Measurements from ENCODE around the gene CDC73.

The CDC73 gene

DNA sequence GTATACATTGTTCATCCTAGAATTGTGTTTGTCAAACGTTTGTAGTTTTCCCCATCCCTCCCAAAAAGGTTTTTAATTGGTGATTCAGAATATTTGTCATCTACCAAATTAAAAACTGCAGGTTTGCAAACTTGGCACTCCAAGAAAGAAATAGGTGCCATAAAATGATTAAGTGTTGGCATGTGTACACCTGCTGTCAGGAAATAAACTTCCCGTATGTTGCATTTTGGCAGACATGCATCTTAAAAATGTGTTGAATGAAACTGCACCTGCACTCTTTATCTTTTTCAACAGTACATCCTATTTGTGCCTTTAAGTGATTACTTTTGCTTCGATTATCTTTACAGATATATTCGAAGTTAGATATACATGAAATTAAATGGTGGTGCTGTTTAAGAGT lies 57.3 kb downstream of the CDC73 start:
- no peak for TF ChIP-seq SIN3A (IDR thresholded peaks at IDR 0.05; ENCODE audit: borderline replicate concordance, insufficient read depth, low read length)
- TF ChIP-seq FOXP2 (optimal IDR thresholded peaks at IDR 0.05; ENCODE audit: borderline replicate concordance, extremely low read depth, extremely low read length, insufficient read depth), result no peak
- no peak for TF ChIP-seq POLR2AphosphoS5 (IDR thresholded peaks at IDR 0.05; ENCODE audit: low read depth, low read length)
- no peak for TF ChIP-seq TAF1 (IDR thresholded peaks at IDR 0.05; ENCODE audit: borderline replicate concordance, insufficient read depth, low read length)
- TF ChIP-seq, protein P1, sequence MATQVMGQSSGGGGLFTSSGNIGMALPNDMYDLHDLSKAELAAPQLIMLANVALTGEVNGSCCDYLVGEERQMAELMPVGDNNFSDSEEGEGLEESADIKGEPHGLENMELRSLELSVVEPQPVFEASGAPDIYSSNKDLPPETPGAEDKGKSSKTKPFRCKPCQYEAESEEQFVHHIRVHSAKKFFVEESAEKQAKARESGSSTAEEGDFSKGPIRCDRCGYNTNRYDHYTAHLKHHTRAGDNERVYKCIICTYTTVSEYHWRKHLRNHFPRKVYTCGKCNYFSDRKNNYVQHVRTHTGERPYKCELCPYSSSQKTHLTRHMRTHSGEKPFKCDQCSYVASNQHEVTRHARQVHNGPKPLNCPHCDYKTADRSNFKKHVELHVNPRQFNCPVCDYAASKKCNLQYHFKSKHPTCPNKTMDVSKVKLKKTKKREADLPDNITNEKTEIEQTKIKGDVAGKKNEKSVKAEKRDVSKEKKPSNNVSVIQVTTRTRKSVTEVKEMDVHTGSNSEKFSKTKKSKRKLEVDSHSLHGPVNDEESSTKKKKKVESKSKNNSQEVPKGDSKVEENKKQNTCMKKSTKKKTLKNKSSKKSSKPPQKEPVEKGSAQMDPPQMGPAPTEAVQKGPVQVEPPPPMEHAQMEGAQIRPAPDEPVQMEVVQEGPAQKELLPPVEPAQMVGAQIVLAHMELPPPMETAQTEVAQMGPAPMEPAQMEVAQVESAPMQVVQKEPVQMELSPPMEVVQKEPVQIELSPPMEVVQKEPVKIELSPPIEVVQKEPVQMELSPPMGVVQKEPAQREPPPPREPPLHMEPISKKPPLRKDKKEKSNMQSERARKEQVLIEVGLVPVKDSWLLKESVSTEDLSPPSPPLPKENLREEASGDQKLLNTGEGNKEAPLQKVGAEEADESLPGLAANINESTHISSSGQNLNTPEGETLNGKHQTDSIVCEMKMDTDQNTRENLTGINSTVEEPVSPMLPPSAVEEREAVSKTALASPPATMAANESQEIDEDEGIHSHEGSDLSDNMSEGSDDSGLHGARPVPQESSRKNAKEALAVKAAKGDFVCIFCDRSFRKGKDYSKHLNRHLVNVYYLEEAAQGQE (IDR thresholded peaks at IDR 0.05; ENCODE audit: insufficient read depth in 1 of 2, low read depth in 2 of 2, low read length in 2 of 2), result no peak

DNA sequence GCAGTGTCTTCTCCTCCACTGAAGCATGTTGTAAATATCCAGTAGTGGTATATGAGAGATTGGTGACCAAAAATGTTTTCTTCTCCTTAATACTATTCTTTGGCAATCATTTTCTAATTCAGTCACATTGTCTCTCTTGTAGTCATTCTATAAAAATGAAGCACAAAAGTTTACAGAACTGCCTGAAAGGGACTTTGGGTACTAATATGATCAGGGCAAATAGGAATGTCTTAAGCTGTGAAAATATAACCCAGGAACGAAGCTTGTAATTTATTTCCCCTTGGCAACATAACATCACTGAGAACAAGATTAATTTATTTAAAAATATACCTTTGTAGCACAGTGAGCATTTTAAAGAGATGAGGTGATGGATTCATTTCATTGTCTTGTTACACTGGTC lies 59.7 kb downstream of the CDC73 start:
- TF ChIP-seq POLR2AphosphoS5 (IDR thresholded peaks at IDR 0.05; ENCODE audit: low read depth, low read length), result no peak
- TF ChIP-seq, protein P1 (IDR thresholded peaks at IDR 0.05; ENCODE audit: insufficient read depth in 1 of 2, low read depth in 2 of 2, low read length in 2 of 2), result no peak
- TF ChIP-seq SIN3A (IDR thresholded peaks at IDR 0.05; ENCODE audit: borderline replicate concordance, insufficient read depth, low read length), result no peak
- TF ChIP-seq FOXP2 (optimal IDR thresholded peaks at IDR 0.05; ENCODE audit: borderline replicate concordance, extremely low read depth, extremely low read length, insufficient read depth), result no peak
- TF ChIP-seq TAF1 (IDR thresholded peaks at IDR 0.05; ENCODE audit: borderline replicate concordance, insufficient read depth, low read length), result no peak

DNA sequence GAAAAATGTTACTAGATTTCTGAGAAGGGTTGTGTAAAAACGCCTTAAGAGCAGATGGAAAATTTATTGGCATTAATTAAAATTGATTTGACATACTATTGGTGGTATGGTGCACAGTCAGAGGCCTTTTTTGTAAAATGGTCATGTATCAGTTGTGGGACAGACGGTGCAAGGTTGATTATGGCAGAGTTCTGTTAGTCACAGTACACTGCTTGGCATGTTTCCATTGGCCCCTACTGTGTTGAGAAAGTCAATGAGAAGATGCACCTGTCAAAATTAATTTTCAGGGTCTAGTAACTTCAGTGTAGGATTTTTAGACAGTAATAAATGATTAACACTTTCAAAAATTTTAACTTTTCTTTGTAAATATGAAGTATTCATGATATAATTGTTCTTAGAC lies 60.2 kb downstream of the CDC73 start:
- TF ChIP-seq, protein P1 (IDR thresholded peaks at IDR 0.05; ENCODE audit: insufficient read depth in 1 of 2, low read depth in 2 of 2, low read length in 2 of 2), result no peak
- TF ChIP-seq FOXP2 (optimal IDR thresholded peaks at IDR 0.05; ENCODE audit: borderline replicate concordance, extremely low read depth, extremely low read length, insufficient read depth) (no peak), POLR2AphosphoS5 (IDR thresholded peaks at IDR 0.05; ENCODE audit: low read depth, low read length) (no peak), SIN3A (IDR thresholded peaks at IDR 0.05; ENCODE audit: borderline replicate concordance, insufficient read depth, low read length) (no peak), TAF1 (IDR thresholded peaks at IDR 0.05; ENCODE audit: borderline replicate concordance, insufficient read depth, low read length) (no peak)

DNA sequence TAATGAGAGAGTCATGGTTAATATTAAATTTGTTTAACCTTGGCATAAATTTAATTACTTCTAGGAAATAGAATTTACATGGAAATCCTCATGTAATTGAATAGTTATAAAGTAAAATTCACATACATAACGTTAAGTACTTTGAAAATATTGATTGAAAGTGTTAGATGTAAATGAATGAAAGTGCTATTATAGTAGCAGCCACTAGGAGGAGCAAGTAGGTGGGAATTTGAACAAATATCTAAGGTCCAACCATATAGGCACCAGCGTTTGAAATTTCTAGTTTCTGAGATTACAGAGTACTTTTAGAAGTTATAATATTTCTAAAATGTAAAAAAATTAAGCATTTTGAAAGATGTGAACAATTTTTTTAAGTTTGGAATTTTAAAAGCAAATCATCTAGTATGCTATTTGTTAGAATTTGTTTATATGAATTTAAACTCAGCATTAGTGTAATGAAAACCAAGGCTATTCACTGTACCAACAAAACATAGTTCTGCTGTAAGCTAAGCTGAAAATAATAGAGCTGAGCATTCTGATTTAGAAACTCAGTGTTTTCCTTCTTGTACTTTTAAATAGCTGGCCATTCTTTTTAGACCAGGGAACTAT lies 61.3 kb downstream of the CDC73 start:
- TF ChIP-seq SIN3A (IDR thresholded peaks at IDR 0.05; ENCODE audit: borderline replicate concordance, insufficient read depth, low read length), result no peak

DNA sequence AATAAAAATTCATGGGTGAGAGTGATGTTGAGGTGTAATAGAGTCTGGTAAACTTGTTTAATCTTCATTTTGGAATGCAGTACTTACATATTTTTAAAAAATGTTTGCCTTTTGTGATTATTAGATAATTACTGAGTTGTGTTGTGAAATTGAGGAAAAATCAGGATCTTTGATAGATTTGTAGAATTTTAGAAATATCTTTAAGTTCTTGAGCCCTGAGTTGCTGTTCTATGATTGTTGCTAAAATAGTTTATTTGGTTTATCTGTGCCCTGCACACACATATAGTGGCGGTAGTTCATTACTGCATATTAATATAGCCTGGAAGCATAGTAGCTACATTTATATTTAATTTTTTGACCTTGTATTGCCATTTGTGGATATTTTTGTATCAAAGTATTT lies 62.9 kb downstream of the CDC73 start:
- TF ChIP-seq POLR2AphosphoS5 (IDR thresholded peaks at IDR 0.05; ENCODE audit: low read depth, low read length), result no peak
- TF ChIP-seq SIN3A (IDR thresholded peaks at IDR 0.05; ENCODE audit: borderline replicate concordance, insufficient read depth, low read length), result no peak
- no peak for TF ChIP-seq TAF1 (IDR thresholded peaks at IDR 0.05; ENCODE audit: borderline replicate concordance, insufficient read depth, low read length)
- TF ChIP-seq, protein P1 (IDR thresholded peaks at IDR 0.05; ENCODE audit: insufficient read depth in 1 of 2, low read depth in 2 of 2, low read length in 2 of 2), result no peak
- no peak for TF ChIP-seq FOXP2 (optimal IDR thresholded peaks at IDR 0.05; ENCODE audit: borderline replicate concordance, extremely low read depth, extremely low read length, insufficient read depth)
